ENCODE measurements around the gene S100B.

S100B gene

GRCh38 chr21:46552865-46553379 is 52.0 kb downstream of the S100B start:
- no peak for DNase-seq (ENCODE audit: low read depth)
- TF ChIP-seq CTCF (IDR thresholded peaks at IDR 0.05; ENCODE audit: insufficient read depth, low read depth, low read length, missing control alignments): no peak
- H3K4me3 ChIP-seq (ENCODE audit: low read depth, low read length): no peak overlapping the region

- TF ChIP-seq CTCF (IDR thresholded peaks at IDR 0.05; ENCODE audit: insufficient read depth, low read depth, low read length, missing control alignments): no peak
Measured at GRCh38 chr21:46552274-46552673, 52.6 kb downstream of the S100B start.

GRCh38 chr21:46551636-46552241 is 53.1 kb downstream of the S100B start:
- no peak for DNase-seq (ENCODE audit: low read depth)
- TF ChIP-seq CTCF (IDR thresholded peaks at IDR 0.05; ENCODE audit: insufficient read depth, low read depth, low read length, missing control alignments): no peak

More at GRCh38 chr21:46552274-46552673, 52.6 kb downstream of the S100B start:
- H3K4me3 ChIP-seq (ENCODE audit: low read depth, low read length): no peak overlapping the region
- no peak for DNase-seq (ENCODE audit: low read depth)

GRCh38 chr21:46550116-46550941 is 54.6 kb downstream of the S100B start:
- DNase-seq (ENCODE audit: low read depth): peak; percentile 17
- H3K4me3 ChIP-seq (ENCODE audit: low read depth, low read length): no peak overlapping the region
- no peak for TF ChIP-seq CTCF (IDR thresholded peaks at IDR 0.05; ENCODE audit: insufficient read depth, low read depth, low read length, missing control alignments)

More at GRCh38 chr21:46551636-46552241, 53.1 kb downstream of the S100B start:
- H3K4me3 ChIP-seq (ENCODE audit: low read depth, low read length): no peak overlapping the region

GRCh38 chr21:46549650-46550049 is 55.2 kb downstream of the S100B start:
- TF ChIP-seq CTCF (IDR thresholded peaks at IDR 0.05; ENCODE audit: insufficient read depth, low read depth, low read length, missing control alignments): no peak

More at GRCh38 chr21:46549650-46550049, 55.2 kb downstream of the S100B start:
- H3K4me3 ChIP-seq (ENCODE audit: low read depth, low read length): no peak overlapping the region
- DNase-seq (ENCODE audit: low read depth): no peak

Data from GM12865 (cell line).